ENCODE data around the gene CAPG. TPM values are rescaled to one million over a fixed set of nuclear protein-coding genes. Genes with fewer than 3 reads are reported as not detected.
A peak's percentile ranks its signal among the peaks of the same experiment; 100 is the strongest.

The CAPG gene, protein sequence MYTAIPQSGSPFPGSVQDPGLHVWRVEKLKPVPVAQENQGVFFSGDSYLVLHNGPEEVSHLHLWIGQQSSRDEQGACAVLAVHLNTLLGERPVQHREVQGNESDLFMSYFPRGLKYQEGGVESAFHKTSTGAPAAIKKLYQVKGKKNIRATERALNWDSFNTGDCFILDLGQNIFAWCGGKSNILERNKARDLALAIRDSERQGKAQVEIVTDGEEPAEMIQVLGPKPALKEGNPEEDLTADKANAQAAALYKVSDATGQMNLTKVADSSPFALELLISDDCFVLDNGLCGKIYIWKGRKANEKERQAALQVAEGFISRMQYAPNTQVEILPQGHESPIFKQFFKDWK
- total RNA-seq (190 TPM), polyA plus RNA-seq (118 TPM)
- long read RNA-seq, donor 1, partial matches to known transcripts = 0 of 2 reads
- long read RNA-seq, donor 1, other reads (novel, unspliced or antisense) = 0 of 2 reads
- long read RNA-seq, donor 2, transcript CAPG-204 (10 exons, 1,151 nt) = minor isoform, 29 of 96 reads
- long read RNA-seq, donor 2, transcript CAPG-201 (10 exons, 1,442 nt) = major isoform, 37 of 96 reads
- long read RNA-seq, donor 2, partial matches to known transcripts = 28 of 96 reads
- long read RNA-seq, donor 2, other reads (novel, unspliced or antisense) = 0 of 96 reads
- long read RNA-seq, donor 3, transcript CAPG-204 (10 exons, 1,151 nt) = minor isoform, 13 of 62 reads
- long read RNA-seq, donor 3, transcript CAPG-212 (3 exons, 486 nt) = minor isoform, 10 of 62 reads
- long read RNA-seq, donor 3, transcript CAPG-201 (10 exons, 1,442 nt) = major isoform, 23 of 62 reads
- long read RNA-seq, donor 3, partial matches to known transcripts = 16 of 62 reads
- long read RNA-seq, donor 3, other reads (novel, unspliced or antisense) = 0 of 62 reads
- long read RNA-seq, donor 4, transcript CAPG-201 (10 exons, 1,442 nt) = minor isoform, 7 of 17 reads
- long read RNA-seq, donor 4, transcript CAPG-204 (10 exons, 1,151 nt) = major isoform, 8 of 17 reads
- long read RNA-seq, donor 4, partial matches to known transcripts = 0 of 17 reads
- long read RNA-seq, donor 4, other reads (novel, unspliced or antisense) = 0 of 17 reads
- long read RNA-seq, donor 5, transcript CAPG-204 (10 exons, 1,151 nt) = minor isoform, 35 of 115 reads
- long read RNA-seq, donor 5, transcript CAPG-201 (10 exons, 1,442 nt) = major isoform, 37 of 115 reads
- long read RNA-seq, donor 5, transcript CAPG-212 (3 exons, 486 nt) = minor isoform, 13 of 115 reads
- long read RNA-seq, donor 5, partial matches to known transcripts = 30 of 115 reads
- long read RNA-seq, donor 5, other reads (novel, unspliced or antisense) = 0 of 115 reads
- long read RNA-seq, donor 6, transcript CAPG-201 (10 exons, 1,442 nt) = major isoform, 15 of 198 reads
- long read RNA-seq, donor 6, transcript CAPG-204 (10 exons, 1,151 nt) = minor isoform, 12 of 198 reads
- long read RNA-seq, donor 6, partial matches to known transcripts = 35 of 198 reads
- long read RNA-seq, donor 6, other reads (novel, unspliced or antisense) = 136 of 198 reads
- long read RNA-seq, donor 7, transcript CAPG-204 (10 exons, 1,151 nt) = minor isoform, 11 of 37 reads
- long read RNA-seq, donor 7, transcript CAPG-201 (10 exons, 1,442 nt) = major isoform, 23 of 37 reads
- long read RNA-seq, donor 7, partial matches to known transcripts = 0 of 37 reads
- long read RNA-seq, donor 7, other reads (novel, unspliced or antisense) = 0 of 37 reads
- long read RNA-seq, donor 8, transcript CAPG-201 (10 exons, 1,442 nt) = major isoform, 11 of 18 reads
- long read RNA-seq, donor 8, partial matches to known transcripts = 0 of 18 reads
- long read RNA-seq, donor 8, other reads (novel, unspliced or antisense) = 0 of 18 reads
- long read RNA-seq, donor 9, transcript CAPG-204 (10 exons, 1,151 nt) = major isoform, 5 of 10 reads
- long read RNA-seq, donor 9, partial matches to known transcripts = 0 of 10 reads
- long read RNA-seq, donor 9, other reads (novel, unspliced or antisense) = 0 of 10 reads
- long read RNA-seq, donor 10, transcript CAPG-201 (10 exons, 1,442 nt) = major isoform, 10 of 20 reads
- long read RNA-seq, donor 10, transcript CAPG-204 (10 exons, 1,151 nt) = minor isoform, 8 of 20 reads
- long read RNA-seq, donor 10, partial matches to known transcripts = 0 of 20 reads
- long read RNA-seq, donor 10, other reads (novel, unspliced or antisense) = 0 of 20 reads

DNA sequence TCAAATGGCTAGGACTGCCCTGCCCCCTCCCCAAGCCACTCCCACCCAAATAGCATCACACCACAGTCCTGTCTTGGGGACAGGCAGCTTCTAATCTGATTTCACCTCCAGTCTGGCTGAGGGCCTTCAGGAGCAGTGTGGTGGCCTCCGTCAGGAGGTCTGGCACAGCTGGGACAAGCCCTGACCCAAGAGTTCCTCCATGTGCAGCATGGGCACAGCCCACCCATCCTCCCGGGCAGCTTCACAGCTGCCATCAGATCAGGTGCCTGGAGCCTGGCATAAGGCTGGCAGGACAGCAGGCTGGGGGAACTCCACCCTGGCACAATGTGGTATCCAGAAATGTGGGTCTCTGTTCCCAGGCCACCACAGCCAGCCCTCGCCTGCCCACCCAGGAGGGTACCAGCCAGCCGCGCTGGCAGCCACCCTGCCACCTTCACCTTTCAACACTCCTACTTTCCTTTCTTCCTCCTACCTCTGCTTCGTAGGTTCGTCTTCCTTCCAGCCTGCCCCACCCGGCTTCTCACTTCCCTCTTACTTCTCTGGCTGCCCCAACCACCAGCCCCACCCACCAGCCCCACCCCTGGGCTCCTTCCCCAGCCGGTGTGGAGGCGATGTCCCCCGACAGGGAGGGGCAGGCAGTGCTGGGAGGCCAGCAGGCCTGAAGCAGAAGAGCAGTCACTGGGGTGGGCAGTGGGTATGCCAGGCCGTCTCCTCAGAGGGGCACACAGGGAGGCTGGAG lies at the start of gene CAPG:
TSS of gene CAPG (minus strand) at position 522 of the 739 bp plus-strand sequence. CDS start 8,221 bp downstream, outside the sequence.
- no peak for DNase-seq (ENCODE audit: low read depth in 6 of 9, low spot score in 9 of 9)
- Histone ChIP-seq H3K4me3 (ENCODE audit: low read length in 2 of 2) (peak within 1 kb of the TSS; percentile 23 to 26), H3K27ac (ENCODE audit: low read depth in 1 of 2, low read length in 1 of 2) (peak within 1 kb of the TSS; percentile 50 to 79), H3K36me3 (ENCODE audit: control insufficient read depth in 2 of 2, insufficient read depth in 2 of 2, low read length in 1 of 2) (no peaks in the 10 kb centered on the region), H3K27me3 (ENCODE audit: control insufficient read depth in 2 of 2, insufficient read depth in 1 of 2, low read length in 1 of 2) (peaks cover 0 to 10% of the 10 kb centered on the region in 2 donors), H3K9me3 (ENCODE audit: control insufficient read depth in 2 of 2, insufficient read depth in 1 of 2, low read length in 1 of 2) (no peaks in the 10 kb centered on the region), H3K4me1 (ENCODE audit: control insufficient read depth in 2 of 2, insufficient read depth in 2 of 2, low read length in 2 of 2) (peaks cover 32 to 80% of the 10 kb centered on the region in 2 donors)
- 18% methylated on average over 12 of the region's 12 CpGs for WGBS

DNA sequence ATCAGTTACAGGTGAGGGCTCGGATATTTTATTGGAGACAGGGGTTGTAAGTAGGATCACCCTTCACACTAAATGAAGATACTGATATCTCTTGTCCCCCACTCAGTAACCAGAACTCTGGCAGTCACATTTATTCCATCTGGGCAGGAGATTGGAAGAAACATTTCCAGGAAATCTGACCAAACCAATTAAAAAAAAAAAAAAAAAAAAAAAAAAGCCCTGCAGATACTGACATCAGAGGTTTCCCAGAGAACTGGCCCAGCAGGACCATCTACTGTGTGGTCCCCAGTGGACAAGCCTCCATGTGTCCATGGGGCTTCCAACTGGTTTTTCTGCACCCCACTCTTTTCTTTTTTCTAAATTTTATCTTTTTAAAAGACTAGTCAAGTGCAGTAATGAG lies 49.6 kb upstream of the CAPG start:
- H3K27ac ChIP-seq (ENCODE audit: low read depth in 1 of 2, low read length in 1 of 2) = no peak overlapping the region
- H3K4me1 ChIP-seq (ENCODE audit: control insufficient read depth in 2 of 2, insufficient read depth in 2 of 2, low read length in 2 of 2) = no peaks in the 10 kb centered on the region
- 91% methylated on average over 1 of the region's 1 CpG for WGBS
- no peaks in the 10 kb centered on the region for H3K36me3 ChIP-seq (ENCODE audit: control insufficient read depth in 2 of 2, insufficient read depth in 2 of 2, low read length in 1 of 2)
- no peaks in the 10 kb centered on the region for H3K9me3 ChIP-seq (ENCODE audit: control insufficient read depth in 2 of 2, insufficient read depth in 1 of 2, low read length in 1 of 2)
- no peaks in the 10 kb centered on the region for H3K27me3 ChIP-seq (ENCODE audit: control insufficient read depth in 2 of 2, insufficient read depth in 1 of 2, low read length in 1 of 2)
- DNase-seq (ENCODE audit: low read depth in 6 of 9, low spot score in 9 of 9) = no peak
- no peak overlapping the region for H3K4me3 ChIP-seq (ENCODE audit: low read length in 2 of 2)

DNA sequence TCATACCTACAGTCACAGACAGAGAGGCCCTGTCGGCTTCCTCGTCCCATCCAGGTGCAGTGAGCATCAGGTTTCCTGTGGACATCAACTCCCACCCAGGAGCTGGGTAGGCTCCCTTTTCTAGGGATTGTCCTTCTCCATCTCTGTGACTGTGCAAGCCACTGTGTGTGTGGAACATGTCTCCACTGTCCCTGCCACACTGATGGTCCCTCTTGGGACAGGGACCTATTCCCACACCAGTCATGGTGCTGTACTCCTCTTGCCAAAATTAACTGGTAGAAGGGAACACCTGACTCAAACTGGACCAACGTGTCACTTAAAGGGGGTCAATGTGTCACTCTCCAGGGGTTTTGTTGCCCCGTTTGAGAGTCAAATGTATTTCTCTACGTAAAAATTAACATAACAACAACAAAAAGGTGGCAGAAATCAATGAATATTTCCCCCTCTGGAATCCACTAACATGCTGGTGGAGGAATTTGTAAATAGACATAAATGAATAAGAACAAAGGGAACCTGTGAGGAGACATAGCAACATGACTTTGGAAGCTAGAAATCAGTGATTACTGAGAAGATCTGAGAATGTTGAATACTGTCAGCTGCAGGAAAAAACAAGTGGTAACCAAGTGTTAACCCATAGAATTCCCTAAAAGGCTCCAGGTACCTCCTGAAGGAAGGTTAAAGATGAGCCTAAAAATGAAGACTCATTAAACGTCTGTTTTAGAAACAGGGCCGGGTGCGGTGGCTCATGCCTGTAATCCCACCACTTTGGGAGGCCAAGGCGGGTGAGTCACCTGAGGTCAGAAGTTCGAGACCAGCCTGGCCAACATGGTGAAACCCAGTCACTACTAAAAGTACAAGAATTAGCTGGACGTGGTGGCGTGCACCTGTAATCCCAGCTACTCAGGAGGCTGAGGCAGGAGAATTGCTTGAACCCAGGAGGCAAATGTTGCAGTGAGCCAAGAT lies 48.7 kb upstream of the CAPG start:
- 97% methylated on average over 12 of the region's 12 CpGs for WGBS

DNA sequence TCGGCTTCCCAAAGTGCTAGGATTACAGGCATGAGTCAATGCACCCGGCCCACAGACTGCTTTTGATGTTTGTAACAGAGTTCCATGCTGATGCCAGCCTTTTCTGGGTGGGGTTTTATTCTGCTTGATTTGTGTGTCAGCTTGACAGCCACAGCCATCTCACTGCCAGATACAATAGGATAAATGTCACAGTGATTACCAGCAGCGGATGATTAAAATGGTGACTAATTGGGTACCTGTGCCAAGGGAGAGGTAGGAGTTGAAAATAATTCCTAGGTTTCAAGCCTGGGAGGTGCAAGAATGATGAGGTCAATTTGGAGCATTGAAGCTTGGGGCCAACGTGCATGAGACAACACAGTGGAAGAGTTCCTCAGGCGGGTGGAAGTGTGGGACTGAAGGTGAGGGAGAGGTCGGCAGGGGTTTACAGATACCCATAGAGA lies 47.7 kb upstream of the CAPG start:
- no peak overlapping the region for H3K27ac ChIP-seq (ENCODE audit: low read depth in 1 of 2, low read length in 1 of 2)
- no peak for DNase-seq (ENCODE audit: low read depth in 6 of 9, low spot score in 9 of 9)

More for the DNA sequence above, 48.7 kb upstream of the CAPG start:
- Histone ChIP-seq H3K36me3 (ENCODE audit: control insufficient read depth in 2 of 2, insufficient read depth in 2 of 2, low read length in 1 of 2) (no peaks in the 10 kb centered on the region), H3K27ac (ENCODE audit: low read depth in 1 of 2, low read length in 1 of 2) (no peak overlapping the region), H3K4me1 (ENCODE audit: control insufficient read depth in 2 of 2, insufficient read depth in 2 of 2, low read length in 2 of 2) (no peaks in the 10 kb centered on the region), H3K27me3 (ENCODE audit: control insufficient read depth in 2 of 2, insufficient read depth in 1 of 2, low read length in 1 of 2) (no peaks in the 10 kb centered on the region), H3K4me3 (ENCODE audit: low read length in 2 of 2) (no peak overlapping the region), H3K9me3 (ENCODE audit: control insufficient read depth in 2 of 2, insufficient read depth in 1 of 2, low read length in 1 of 2) (no peaks in the 10 kb centered on the region)
- DNase-seq (ENCODE audit: low read depth in 6 of 9, low spot score in 9 of 9) = no peak

DNA sequence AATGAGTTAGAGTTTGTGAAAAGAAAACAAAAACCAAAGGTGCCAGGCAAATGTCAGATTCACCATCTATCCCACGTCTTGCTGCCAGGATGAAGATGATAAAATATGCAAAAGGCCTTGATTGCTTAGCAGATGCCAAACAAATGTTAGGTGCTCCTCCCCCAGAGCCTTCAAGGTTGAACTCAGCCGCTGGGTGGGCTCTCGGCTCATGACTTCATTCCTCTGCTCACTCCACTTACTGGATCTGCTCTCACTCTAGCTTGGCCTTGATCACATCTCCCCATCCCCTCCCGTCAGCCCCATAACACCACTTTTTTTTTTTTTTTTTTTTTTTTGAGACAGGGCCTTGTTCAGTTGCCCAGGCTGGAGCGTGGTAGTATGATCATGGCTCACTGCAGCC lies 46.9 kb upstream of the CAPG start:
- Histone ChIP-seq H3K9me3 (ENCODE audit: control insufficient read depth in 2 of 2, insufficient read depth in 1 of 2, low read length in 1 of 2) (no peaks in the 10 kb centered on the region), H3K4me1 (ENCODE audit: control insufficient read depth in 2 of 2, insufficient read depth in 2 of 2, low read length in 2 of 2) (peaks cover 0 to 3% of the 10 kb centered on the region in 2 donors), H3K36me3 (ENCODE audit: control insufficient read depth in 2 of 2, insufficient read depth in 2 of 2, low read length in 1 of 2) (no peaks in the 10 kb centered on the region), H3K27ac (ENCODE audit: low read depth in 1 of 2, low read length in 1 of 2) (no peak overlapping the region), H3K27me3 (ENCODE audit: control insufficient read depth in 2 of 2, insufficient read depth in 1 of 2, low read length in 1 of 2) (no peaks in the 10 kb centered on the region), H3K4me3 (ENCODE audit: low read length in 2 of 2) (no peak overlapping the region)
- 97% methylated on average over 5 of the region's 5 CpGs for WGBS
- no peak for DNase-seq (ENCODE audit: low read depth in 6 of 9, low spot score in 9 of 9)

More for the DNA sequence above, 47.7 kb upstream of the CAPG start:
- Histone ChIP-seq H3K4me3 (ENCODE audit: low read length in 2 of 2) (no peak overlapping the region), H3K27me3 (ENCODE audit: control insufficient read depth in 2 of 2, insufficient read depth in 1 of 2, low read length in 1 of 2) (no peaks in the 10 kb centered on the region), H3K4me1 (ENCODE audit: control insufficient read depth in 2 of 2, insufficient read depth in 2 of 2, low read length in 2 of 2) (no peaks in the 10 kb centered on the region), H3K36me3 (ENCODE audit: control insufficient read depth in 2 of 2, insufficient read depth in 2 of 2, low read length in 1 of 2) (no peaks in the 10 kb centered on the region), H3K9me3 (ENCODE audit: control insufficient read depth in 2 of 2, insufficient read depth in 1 of 2, low read length in 1 of 2) (no peaks in the 10 kb centered on the region)
- 93% methylated on average over 6 of the region's 6 CpGs for WGBS

DNA sequence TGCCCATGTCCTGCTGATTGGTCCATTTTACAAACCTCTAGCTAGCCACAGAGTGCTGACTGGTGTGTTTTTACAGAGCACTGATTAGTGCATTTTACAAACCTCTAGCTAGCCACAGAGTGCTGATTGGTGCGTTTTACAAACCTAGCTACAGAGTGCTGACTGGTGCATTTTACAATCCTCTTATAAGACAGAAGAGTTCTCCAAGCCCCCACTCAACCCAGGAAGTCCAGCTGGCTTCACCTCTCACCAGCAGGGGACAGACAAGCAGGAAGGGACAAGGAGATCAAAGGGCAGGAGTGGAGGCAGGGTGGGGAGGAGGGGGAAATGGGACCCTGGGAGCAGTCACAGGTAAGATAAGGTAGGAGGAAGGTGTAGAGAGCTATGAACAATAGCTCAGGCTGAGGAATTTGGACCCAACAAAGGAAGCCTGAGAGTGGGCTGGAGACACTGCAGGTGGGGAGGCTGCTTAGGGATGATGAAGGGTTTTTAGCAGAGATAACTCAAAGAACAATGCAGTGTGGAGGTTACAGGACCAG lies 45.5 kb upstream of the CAPG start:
- Histone ChIP-seq H3K4me3 (ENCODE audit: low read length in 2 of 2) (no peak overlapping the region), H3K27ac (ENCODE audit: low read depth in 1 of 2, low read length in 1 of 2) (no peak overlapping the region), H3K27me3 (ENCODE audit: control insufficient read depth in 2 of 2, insufficient read depth in 1 of 2, low read length in 1 of 2) (no peaks in the 10 kb centered on the region), H3K36me3 (ENCODE audit: control insufficient read depth in 2 of 2, insufficient read depth in 2 of 2, low read length in 1 of 2) (no peaks in the 10 kb centered on the region), H3K9me3 (ENCODE audit: control insufficient read depth in 2 of 2, insufficient read depth in 1 of 2, low read length in 1 of 2) (no peaks in the 10 kb centered on the region), H3K4me1 (ENCODE audit: control insufficient read depth in 2 of 2, insufficient read depth in 2 of 2, low read length in 2 of 2) (peaks cover 0 to 3% of the 10 kb centered on the region in 2 donors)
- DNase-seq (ENCODE audit: low read depth in 6 of 9, low spot score in 9 of 9) = no peak
- 94% methylated on average over 1 of the region's 1 CpG for WGBS

All from thymus (tissue), 14 donors.